ENCODE results near the gene RANBP1.

The RANBP1 gene

DNA sequence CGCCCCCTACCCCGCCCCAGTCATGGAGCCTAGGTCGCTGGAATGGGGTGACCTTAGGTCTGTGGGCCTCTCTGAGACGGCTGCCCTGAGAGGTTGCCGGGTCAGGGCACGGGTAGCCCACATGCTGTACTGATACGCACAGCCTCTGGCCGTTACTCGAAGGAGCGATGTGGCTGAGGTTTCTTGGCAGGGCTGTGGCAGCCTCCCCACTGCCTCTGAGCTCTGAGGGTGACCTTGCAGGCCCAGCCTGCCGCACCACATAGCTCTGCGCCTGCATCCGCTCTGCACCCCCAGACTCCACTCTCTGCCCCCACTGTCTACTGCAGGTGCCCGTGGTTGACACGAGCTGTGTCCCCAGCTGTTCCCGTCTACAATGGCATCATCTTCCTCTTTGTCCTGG is 23.0 kb downstream of the RANBP1 start:
- no peak for DNase-seq

DNA sequence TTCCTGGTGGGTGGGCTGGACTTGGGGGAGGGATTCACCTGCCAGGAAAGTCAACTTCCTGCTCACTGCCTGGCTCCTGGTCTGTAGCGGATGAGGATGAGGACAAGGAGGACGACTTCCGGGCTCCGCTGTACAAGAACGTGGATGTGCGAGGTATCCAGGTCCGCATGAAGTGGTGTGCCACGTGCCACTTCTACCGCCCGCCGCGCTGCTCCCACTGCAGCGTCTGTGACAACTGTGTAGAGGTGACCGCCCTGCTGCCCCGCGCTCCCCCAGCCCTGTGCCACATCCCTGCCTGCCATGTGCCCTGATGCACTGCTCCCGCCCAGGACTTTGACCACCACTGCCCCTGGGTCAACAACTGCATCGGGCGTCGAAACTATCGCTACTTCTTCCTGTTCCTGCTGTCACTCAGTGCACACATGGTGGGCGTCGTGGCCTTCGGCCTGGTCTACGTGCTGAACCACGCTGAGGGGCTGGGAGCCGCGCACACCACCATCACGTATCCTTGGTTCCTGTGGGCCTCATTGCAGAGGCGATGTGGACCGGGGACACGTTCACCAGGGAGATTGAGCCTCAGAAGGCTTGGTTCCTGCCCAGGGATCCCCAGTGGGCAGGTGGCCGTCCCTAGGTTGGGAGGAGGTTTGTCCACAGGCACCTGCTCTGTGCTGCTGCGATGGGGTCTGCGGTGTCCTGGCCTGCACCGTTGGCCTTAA is 23.6 kb downstream of the RANBP1 start:
- DNase-seq = no peak

DNA sequence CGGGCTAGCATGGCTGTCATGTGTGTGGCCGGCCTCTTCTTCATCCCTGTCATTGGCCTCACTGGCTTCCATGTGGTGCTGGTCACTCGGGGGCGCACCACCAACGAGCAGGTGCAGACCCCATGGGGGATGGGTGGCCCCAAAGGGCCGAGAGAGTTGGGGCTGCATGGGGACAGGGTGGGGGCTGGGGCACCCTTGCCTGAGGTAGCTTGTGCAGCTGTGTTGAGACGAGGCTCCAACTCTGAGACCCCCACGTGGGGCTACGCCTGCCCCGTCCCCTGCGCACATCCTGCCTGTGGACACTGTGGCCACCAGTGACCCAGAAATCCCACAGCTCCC is 24.2 kb downstream of the RANBP1 start:
- DNase-seq = no peak

DNA sequence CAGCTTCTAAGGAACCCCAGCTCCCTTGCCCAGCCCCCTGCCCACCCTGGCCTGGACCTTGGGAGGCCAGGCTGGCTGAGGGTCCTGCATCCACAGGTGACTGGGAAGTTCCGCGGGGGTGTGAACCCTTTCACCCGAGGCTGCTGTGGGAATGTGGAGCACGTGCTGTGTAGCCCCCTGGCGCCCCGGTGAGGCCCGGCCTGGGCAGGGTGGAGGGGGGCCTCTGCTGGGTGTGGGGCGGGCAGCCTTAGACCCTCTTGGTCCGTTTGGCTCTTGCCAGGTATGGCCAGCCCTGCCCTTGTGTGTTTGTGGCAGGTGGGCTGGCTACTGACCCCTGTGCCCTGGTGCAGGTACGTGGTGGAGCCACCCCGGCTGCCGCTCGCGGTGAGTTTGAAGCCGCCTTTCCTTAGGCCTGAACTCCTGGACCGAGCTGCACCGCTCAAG is 24.6 kb downstream of the RANBP1 start:
- no peak for DNase-seq

DNA sequence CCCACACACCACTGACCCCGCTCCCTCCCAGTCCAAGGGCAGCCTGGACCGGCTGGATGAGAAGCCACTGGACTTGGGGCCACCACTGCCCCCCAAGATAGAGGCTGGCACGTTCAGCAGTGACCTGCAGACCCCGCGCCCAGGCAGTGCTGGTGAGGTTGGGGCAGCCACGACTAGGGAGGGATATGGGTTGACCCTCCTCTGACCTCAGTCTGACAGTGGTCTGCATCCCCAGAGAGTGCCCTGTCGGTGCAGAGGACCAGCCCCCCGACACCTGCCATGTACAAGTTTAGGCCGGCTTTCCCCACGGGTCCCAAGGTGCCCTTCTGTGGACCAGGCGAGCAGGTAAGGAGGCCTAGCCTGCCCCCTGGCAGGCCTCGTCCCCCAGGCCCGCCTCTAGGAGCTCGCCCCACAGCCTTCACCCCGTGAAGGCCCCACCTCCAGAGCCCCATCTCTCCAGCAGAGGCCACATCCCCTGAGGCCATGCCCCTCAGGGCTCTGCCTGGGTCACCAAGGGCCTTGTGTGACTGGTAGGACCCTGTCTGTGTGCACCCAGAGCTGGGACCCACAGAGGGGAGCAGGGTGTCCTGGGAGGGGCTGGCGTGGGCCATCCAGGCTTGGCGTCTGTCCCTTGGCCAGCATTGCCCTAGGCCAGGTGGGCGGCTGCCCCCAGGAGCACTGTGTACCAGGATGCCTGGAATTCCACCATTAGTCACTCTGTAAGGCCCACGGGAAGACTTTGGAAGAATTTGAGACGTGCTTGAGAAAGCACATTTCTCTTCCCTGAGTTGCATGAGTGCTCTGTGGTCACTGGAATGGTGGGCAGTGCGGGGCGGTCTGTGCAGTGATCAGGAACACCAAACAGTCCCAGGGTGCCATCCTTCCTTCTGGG is 25.5 kb downstream of the RANBP1 start:
- no peak for DNase-seq

DNA sequence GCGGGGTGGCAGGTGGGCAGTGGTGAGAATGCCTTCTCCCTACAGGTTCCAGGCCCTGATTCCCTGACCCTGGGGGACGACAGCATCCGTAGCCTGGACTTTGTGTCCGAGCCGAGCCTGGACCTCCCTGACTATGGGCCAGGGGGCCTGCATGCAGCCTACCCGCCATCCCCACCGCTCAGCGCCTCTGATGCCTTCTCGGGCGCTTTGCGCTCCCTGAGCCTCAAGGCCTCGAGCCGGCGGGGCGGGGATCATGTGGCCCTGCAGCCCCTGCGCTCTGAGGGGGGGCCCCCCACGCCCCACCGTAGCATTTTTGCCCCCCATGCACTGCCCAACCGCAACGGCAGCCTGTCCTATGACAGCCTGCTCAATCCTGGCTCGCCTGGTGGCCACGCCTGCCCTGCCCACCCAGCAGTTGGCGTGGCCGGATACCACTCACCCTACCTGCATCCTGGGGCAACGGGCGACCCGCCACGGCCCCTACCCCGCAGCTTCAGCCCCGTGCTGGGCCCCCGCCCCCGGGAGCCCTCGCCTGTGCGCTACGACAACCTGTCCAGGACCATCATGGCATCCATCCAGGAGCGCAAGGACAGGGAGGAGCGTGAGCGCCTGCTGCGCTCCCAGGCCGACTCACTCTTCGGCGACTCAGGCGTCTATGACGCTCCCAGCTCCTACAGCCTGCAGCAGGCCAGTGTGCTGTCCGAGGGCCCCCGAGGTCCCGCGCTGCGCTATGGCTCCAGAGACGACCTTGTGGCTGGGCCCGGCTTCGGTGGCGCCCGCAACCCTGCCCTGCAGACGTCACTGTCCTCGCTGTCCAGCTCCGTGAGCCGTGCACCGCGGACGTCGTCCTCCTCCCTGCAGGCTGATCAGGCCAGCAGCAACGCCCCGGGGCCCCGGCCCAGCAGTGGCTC is 27.1 kb downstream of the RANBP1 start:
- DNase-seq = no peak

DNA sequence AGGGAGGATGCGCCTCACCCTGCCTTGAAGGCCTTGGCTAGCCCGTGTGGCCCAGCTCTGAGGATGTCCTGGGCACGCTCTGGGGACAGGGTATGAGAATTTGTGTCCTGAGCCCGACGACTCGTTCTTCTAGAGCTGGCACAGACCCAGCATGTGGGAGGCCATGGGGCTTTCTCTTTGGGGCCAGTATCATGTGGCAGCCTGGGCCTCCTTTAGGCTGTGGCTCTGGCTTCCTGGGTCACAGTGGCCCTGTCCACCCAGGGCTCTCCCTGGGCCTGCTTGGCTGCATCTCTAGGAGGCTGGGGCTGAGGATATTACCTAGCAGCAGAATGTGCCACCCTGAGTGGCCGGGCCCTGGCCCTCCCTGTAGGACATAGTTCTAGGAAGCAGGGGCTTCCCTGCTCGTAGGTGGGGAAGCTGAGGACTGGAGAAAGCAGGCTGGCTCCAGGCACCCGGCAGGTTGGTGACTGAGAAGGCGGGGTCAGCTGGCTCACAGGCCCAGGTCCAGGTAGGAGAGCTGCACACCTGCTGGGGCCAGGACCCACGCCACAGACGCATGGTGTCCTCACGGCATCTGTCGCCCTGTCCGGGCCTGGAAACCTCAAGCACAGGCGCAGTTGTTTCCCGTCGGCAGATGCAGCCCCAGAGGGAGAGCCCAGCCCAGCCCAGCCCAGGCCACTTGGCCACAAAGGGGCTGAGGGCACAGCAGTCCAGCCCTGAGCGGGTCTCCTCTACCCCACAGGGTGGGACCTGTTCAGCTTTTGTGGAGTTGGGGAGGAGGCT is 28.2 kb downstream of the RANBP1 start:
- DNase-seq = no peak

DNA sequence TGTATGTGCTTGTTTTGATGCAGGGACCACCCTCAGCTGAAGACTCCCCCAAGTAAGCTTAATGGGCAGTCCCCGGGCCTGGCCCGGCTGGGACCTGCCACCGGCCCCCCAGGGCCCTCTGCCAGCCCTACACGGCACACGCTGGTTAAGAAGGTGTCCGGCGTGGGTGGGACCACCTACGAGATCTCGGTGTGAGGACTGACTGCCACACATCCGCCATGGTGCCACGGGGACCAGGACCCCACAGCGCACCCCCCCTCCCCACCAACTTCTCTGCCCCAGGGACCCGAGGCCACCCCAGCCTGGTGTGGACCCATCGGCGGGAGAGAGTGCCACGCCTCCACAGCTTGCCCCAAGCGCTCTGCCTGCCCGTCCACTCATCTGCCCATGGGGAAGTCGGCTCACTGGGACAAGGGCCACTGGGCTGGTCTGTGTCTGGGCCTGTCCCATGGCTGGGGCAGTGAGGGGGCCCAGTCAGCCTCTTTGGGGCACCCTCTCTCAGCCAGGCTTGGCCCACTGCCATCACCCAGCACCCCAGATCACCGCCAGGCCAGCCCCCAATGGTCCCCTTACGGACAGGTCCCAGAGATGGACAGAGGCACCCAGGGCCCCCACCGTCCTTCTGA is 29.4 kb downstream of the RANBP1 start:
- no peak for DNase-seq

DNA sequence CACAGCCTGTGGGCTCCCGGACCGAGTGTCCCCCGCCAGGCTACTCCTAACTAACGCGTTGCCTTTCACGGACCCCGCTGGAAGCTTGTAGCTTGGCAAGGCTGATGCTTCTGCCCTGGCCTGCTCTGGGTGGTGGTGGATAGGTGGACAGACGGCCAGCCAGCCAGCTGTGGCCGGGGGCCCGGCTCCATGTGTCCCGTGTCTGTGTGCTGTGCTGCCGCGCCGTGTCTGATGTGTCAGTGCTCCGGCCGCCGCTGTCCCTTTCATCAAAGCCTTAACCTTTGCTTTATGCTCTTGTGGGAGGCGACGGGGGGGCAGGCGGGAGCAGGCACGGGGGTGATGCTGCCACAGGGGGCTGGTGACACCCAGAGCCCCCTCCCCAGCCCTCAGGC is 29.9 kb downstream of the RANBP1 start:
- no peak for DNase-seq

DNA sequence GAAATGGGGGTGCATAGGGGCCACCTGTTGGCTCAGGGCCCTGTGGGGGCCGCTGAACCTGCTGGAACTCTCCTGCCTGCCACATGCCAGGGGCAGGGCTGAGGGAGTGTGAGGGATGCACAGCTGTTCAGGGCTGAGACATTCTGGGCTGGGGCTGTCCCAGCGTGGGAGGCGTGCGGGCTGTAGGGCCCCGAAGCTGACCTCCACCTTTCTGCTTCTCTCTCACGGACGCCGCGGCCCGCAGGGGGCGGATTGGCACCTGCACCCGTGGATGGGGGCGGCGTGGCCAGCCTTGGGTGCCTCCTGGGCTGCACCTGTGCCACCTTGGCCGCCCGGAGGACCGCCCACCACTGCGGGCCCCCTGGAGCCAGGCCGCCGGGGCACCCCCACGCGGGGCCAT is 30.9 kb downstream of the RANBP1 start:
- DNase-seq = no peak

DNA sequence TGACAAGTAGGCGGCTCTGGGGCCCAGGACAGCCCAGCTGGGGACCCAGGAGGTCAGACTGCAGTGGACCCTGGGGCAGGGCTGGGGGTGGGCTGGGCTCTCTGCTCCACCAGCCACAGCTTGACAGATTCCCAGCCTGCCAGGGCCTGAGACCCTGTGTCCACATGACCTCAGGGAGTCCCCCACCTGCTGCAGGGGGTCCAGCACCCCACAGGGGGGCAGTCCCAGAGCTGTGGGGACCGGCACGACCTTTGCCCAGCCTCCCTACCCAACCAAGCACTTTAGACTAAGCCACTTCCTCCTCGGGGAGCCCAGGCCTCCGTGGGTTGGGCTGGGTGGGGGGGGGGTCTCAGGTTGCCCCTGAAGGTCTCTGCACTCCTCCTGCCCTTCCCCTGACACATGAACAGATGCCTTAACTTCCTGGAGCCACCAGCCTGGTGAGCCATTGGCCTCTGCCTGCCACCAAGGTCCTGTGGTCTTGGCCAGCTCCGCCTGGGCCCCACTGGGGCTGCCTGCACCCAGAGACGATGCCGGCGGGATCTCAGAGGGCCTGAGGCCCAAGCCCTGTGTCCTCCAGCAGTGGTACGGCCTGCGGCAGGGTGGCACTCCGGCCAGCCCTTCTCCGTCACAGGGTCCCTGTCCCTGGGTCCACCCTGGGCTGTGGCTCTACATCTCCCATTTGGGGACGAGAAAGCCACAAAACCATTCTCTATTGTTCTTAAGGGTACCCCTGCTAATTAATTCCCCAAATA is 31.5 kb downstream of the RANBP1 start:
- no peak for DNase-seq

DNA sequence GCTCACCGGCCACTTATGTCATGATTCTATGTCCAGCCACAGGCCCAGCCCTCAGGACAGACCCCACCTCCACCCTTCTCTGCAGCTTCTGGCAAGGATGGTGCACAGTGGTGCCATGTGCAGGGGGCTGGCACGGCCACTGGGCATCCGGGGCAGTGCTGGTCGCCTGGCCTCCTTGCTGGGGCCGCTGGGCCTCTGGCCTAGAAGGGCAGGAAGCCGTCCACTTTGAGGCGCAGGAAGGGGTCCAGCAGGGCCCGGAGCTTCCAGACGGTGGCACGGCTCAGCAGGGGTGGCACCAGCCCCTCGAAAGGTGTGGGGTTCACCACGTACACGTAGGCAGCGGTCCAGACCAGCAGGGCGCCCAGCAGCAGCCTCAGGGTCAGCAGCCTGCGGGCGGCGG is 32.5 kb downstream of the RANBP1 start:
- DNase-seq = no peak

DNA sequence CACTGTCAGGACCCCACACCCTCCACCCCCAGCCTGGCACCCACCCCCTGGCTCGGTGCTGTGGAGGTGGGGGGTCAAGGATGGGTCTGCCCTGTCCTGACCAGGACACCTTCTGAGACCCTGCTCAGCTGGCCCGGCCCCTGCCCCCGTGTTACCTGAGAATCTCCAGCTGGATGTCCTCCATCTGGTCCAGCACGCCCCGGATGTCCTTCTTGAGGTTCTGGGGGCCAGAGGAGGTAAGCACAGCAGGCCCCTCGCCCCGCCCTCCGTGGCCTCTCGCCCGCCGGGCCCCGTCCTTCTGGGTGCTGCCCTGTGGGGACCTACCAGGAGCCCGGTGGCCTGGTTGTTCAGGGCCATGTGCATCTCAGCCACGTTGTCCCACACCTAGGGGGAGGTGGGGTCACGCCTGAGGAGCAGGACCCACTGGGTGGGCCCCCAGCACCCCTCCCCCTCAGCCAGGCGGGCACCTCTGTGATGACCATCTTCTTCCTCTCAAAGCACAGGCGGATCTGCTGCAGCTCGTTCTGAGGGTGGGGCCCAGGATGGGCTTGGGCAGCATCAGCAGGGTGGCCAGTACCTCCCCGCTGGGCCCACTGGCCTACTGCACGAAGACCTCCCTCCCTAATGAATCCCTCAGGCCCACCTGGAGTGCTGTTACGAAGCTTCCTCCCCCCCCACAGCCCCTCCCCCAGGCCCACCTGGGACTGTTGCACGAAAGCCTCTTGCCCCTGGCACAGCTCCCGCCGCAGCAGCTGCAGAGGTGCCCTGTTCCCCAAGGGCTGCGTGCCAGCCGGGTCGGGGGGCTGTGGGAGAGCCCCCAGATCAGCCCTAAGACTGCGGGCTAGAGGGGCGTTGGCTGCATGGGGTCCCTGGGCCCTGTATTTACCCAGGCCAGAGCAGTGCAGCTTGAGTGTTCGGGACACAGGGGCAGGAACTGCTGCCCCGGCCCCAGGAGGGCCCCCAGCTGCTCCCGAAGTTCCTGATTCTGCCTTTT is 33.6 kb downstream of the RANBP1 start:
- DNase-seq = no peak

DNA sequence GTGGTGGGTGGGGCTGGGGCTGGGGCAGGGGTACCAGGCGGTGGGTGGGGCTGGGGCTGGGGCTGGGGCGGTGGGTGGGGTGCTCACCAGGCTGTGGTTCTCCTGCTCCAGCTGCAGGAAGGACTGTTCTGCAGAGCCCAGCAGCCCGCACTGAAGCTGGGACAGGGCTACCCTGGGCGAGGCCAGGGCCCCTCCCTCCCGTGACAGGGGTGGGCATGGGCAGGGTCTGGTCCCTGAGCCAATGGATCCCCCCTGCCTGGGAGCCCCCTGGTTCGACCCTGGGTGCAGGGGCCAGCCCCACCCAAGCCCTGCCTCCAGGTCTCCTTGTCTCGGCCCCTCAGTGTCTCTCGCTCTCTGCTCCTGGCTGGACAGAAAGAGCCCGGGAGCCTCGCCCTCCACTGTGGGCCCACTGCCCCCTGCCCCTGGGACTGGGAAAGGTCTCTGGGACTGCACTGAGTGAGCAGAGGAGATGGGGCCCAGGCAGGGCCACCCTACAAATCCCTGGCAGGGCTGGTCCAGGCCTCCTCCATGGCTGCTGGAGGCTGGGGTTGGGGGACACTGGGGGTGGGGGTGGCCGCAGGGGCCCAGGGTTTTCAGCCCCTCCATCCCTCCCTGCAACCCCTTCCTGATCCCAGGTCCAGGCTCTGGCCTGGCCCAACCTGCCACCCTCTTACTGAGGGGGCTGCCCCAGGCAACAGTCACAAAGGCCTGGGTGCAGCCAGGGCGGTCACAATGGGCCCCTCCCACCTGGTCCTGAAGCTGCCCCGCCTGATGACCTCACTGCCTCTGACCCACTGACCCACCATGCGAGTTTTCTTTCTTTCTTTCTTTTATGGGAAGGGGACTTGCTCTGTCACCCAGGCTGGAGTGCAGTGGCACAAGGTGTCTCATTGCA is 34.7 kb downstream of the RANBP1 start, which contains the start of gene CCDC188:
TSS of gene CCDC188 (minus strand) at position 675 of the 895 bp plus-strand sequence. CDS start at position 606, 69 bp downstream.
- no peak for DNase-seq

DNA sequence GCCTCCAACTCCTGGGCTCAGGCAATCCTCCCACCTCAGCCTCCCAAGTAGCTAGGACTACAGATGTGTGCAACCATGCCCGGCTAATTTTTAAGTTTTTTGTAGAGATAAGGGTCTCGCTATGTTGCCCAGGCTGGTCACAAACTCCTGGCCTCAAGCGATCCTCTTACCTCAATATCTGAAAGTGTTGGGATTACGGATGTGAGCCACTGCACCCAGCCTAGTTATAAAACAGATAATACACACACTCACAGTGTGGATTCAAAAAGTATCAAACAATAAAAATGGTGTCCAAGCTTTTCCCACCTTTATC is 35.3 kb downstream of the RANBP1 start:
- no peak for DNase-seq

DNA sequence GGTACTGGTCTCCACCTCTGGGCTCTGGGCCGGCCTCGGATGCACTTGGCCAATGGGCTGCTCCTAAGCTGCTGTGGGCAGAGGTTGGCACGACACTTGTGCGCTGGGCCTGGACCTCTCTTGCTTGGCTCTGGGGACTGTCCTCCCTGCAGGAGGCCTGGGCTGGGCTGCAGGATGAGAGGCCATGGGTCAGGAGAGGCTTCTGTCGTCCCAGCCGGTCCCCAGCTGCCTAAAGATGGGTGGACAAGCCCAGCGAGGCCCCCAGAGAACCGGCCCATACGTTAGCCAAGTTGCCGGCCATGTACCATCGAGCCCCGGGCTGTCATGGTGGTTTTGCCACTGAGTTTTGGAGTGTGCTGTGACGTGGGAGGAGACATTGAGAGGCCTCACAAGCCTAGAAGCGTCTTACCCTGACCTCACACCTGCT is 36.6 kb downstream of the RANBP1 start:
- DNase-seq = no peak

DNA sequence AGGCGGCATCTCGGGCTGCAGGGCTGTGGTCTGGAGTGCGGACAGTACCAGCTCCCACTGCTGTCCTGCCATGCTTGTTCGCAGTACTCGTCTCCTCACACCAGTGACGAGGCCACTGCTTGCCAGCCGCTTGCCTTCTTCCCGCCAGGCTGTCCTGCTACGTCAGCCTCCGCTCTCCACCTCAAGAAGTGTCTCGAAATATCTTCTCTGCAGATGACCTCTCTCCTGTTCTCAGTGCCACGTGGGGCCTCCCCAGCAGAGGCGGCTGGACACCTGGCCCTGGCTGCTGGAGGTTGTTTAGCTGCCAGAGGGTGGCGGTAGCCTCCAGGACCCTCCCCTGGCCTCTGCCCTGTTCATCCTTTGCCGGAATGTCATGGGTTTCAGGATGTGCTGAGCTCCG is 38.0 kb downstream of the RANBP1 start:
- DNase-seq = no peak

DNA sequence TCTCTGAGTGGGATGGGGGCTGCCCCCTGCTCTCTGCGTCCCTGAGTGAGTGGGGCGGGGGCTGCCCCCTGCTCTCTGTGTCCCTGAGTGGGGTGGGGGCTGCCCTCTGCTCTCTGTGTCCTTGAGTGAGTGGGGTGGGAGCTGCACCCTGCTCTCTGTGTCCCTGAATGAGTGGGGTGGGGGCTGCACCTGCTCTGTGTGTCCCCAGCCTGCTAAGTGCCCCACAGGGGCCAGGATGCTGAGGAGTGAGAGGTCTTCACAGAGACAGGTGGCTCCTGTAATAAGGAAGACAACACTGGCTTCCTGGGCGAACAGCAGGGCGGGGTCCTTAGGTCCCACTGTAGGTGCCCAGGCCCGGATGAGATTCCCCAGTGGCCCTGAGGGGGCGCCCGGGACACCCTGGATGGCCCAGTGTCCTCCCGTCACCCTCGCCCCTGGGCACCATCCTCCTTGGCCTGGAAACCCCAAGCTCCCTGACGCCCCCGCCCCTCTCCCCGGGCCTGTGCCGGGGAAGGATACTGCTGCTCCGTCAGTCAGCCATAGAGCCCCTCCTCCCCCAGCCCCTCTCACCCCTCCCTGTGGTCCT is 38.8 kb downstream of the RANBP1 start:
- DNase-seq = no peak

All from NCI-H510A treated with DMSO at 0.1 percent for 48 hours (cell line).